K562 (cell line): ENCODE data around the gene CALCOCO2. TPM values are rescaled to one million over a fixed set of nuclear protein-coding genes. Genes with fewer than 3 reads are reported as not detected.

Experiments
- ASH1L ChIP-seq: fragments of 450-650 bp; IDR thresholded peaks from 2 replicates; pipeline ENCODE4 v1.6.1; 2018; ENCODE audit warnings: borderline replicate concordance, mild to moderate bottlenecking, low read depth; ENCODE audit not compliant: partially characterized antibody
- NCOA6 ChIP-seq: fragments of 450-650 bp; IDR thresholded peaks from 2 replicates; pipeline ENCODE4 v1.6.1; 2017; ENCODE audit warnings: mild to moderate bottlenecking
- PHF8 ChIP-seq: fragments of 200-600 bp; sonication (generic); IDR thresholded peaks from 2 replicates; pipeline ENCODE4 v1.6.1; 2012; ENCODE audit warnings: mixed run types, mild to moderate bottlenecking, inconsistent platforms, low read length, moderate library complexity, borderline replicate concordance
- RFX1 ChIP-seq: fragments of 450-650 bp; IDR thresholded peaks from 2 replicates; pipeline ENCODE4 v1.6.1; 2016; ENCODE audit warnings: mild to moderate bottlenecking, moderate library complexity
- ZBED1 ChIP-seq: IDR thresholded peaks from 2 replicates; pipeline ENCODE4 v1.6.1; 2014
- ZNF764 ChIP-seq: fragments of 250-450 bp; sonication (Bioruptor Pico); IDR thresholded peaks from 2 replicates; pipeline ENCODE4 v1.4.0; 2020; ENCODE audit warnings: low read depth, mild to moderate bottlenecking, moderate library complexity
- ZNF79 ChIP-seq: fragments of 250-450 bp; sonication (Bioruptor Pico); IDR thresholded peaks from 2 replicates; pipeline ENCODE4 v1.4.0; 2020; ENCODE audit warnings: low read depth, mild to moderate bottlenecking, moderate library complexity
- ZSCAN32 ChIP-seq: fragments of 450-650 bp; formaldehyde crosslinking; IDR thresholded peaks from 2 replicates; pipeline ENCODE4 v1.4.0; 2020; ENCODE audit warnings: mild to moderate bottlenecking, moderate library complexity
- polyA plus RNA-seq, 8 experiments: library from polyadenylated mRNA; depleted of rRNA in 4 of 8; stranded (reverse) in 5 of 8; unstranded in 3 of 8; fragments of >200 nt; fragmentation: Nextera tagmentation in 2 of 8; fragmentation: Illumina TruSeq in 1 of 8; extraction: Ambion mirVana in 2 of 8; extraction: Trizol in 1 of 8; gene quantifications; 2 replicates each; pipeline versions ENCODE4 v1.2.1 to v1.2.3, GENCODE V29; 2011 to 2014; ENCODE audit warnings: inconsistent platforms in 1 of 8, missing spikeins in 1 of 8
- total RNA-seq, 7 experiments: library from RNA; depleted of rRNA in 6 of 7; stranded (reverse); fragments of >200 nt in 6 of 7; fragmentation: Illumina TruSeq in 2 of 7; extraction: Trizol in 2 of 7; gene quantifications; 2 replicates each; pipeline versions ENCODE4 v1.2.1 to v1.2.3, GENCODE V29; 2011 to 2021; ENCODE audit warnings: low replicate concordance in 1 of 7
- TF ChIP-seq, protein P1 (sequence below): sonication (generic); formaldehyde crosslinking; IDR thresholded peaks from 2 replicates; pipeline ENCODE4 v1.8.0; 2022; ENCODE audit warnings: mild to moderate bottlenecking, missing genetic modification reagents, borderline replicate concordance
- TF ChIP-seq, protein P2 (sequence below): fragments of 450-650 bp; IDR thresholded peaks from 2 replicates; pipeline ENCODE4 v1.6.1; 2016; ENCODE audit warnings: low read depth
- TF ChIP-seq, protein P3 (sequence below): fragments of 450-650 bp; IDR thresholded peaks from 2 replicates; pipeline ENCODE4 v1.6.1; 2016; ENCODE audit warnings: antibody characterized with exemption
- TF ChIP-seq, protein P4 (sequence below): fragments of 450-650 bp; formaldehyde crosslinking; IDR thresholded peaks from 2 replicates; pipeline ENCODE4 v1.4.0; 2022; ENCODE audit warnings: missing genetic modification characterization

CALCOCO2 gene
- total and polyA plus RNA-seq, 9 of the 15 experiments (the other 6 are each of a cell fraction or from before 2014, with no cell fraction given), result 24.1 to 87.3 (median 67.5) TPM

DNA sequence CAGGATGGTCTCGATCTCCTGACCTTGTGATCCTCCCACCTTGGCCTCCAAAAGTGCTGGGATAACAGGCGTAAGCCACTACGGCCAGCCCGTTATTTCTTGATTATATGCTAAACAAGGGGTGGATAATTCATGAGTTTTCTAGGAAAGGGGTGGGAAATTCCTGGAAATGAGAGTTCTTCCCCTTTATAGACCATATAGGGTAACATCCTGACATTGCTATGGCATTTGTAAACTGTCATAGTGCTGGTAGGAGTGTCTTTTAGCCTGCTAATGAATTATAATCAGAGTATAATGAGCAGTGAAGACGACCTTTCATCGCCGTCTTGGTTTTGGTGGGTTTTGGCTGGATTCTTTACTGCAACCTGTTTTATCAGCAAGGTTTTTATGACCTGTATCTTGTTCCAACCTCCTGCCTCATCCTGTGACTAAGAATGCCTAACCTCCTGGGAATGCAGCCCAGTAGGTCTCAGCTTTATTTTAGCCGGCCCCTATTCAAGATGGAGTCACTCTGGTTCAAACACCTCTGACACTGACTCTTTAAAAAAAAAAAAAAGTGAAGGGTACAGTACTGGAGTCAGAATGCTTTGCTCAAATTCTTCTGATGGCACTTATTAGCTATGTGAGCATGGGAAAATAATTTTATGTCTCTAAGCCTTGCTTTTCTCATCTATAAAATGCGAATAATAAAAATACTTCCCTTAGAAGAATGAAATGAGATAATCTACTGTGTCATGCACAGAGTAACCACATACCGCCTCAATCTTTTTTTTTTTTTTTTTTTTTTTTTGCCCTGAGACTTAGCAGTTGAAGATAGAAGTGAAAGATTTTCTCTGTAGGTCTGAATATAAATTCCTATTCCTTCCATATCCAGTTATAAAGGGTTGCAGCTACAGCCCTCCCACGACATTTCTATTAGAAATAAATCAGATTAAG is 5.1 kb upstream of the CALCOCO2 start (continued):
- TF ChIP-seq, protein P1, sequence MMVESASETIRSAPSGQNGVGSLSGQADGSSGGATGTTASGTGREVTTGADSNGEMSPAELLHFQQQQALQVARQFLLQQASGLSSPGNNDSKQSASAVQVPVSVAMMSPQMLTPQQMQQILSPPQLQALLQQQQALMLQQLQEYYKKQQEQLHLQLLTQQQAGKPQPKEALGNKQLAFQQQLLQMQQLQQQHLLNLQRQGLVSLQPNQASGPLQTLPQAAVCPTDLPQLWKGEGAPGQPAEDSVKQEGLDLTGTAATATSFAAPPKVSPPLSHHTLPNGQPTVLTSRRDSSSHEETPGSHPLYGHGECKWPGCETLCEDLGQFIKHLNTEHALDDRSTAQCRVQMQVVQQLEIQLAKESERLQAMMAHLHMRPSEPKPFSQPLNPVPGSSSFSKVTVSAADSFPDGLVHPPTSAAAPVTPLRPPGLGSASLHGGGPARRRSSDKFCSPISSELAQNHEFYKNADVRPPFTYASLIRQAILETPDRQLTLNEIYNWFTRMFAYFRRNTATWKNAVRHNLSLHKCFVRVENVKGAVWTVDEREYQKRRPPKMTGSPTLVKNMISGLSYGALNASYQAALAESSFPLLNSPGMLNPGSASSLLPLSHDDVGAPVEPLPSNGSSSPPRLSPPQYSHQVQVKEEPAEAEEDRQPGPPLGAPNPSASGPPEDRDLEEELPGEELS (CRISPR knock-in tag), result no peak
- TF ChIP-seq ZNF79 (CRISPR knock-in tag) (peak; percentile 91), RFX1 (peak; percentile 50), ZBED1 (no peak), PHF8 (no peak), ZSCAN32 (CRISPR knock-in tag) (peak; percentile 83), ASH1L (no peak), ZNF764 (no peak), NCOA6 (no peak)
- TF ChIP-seq, protein P2, sequence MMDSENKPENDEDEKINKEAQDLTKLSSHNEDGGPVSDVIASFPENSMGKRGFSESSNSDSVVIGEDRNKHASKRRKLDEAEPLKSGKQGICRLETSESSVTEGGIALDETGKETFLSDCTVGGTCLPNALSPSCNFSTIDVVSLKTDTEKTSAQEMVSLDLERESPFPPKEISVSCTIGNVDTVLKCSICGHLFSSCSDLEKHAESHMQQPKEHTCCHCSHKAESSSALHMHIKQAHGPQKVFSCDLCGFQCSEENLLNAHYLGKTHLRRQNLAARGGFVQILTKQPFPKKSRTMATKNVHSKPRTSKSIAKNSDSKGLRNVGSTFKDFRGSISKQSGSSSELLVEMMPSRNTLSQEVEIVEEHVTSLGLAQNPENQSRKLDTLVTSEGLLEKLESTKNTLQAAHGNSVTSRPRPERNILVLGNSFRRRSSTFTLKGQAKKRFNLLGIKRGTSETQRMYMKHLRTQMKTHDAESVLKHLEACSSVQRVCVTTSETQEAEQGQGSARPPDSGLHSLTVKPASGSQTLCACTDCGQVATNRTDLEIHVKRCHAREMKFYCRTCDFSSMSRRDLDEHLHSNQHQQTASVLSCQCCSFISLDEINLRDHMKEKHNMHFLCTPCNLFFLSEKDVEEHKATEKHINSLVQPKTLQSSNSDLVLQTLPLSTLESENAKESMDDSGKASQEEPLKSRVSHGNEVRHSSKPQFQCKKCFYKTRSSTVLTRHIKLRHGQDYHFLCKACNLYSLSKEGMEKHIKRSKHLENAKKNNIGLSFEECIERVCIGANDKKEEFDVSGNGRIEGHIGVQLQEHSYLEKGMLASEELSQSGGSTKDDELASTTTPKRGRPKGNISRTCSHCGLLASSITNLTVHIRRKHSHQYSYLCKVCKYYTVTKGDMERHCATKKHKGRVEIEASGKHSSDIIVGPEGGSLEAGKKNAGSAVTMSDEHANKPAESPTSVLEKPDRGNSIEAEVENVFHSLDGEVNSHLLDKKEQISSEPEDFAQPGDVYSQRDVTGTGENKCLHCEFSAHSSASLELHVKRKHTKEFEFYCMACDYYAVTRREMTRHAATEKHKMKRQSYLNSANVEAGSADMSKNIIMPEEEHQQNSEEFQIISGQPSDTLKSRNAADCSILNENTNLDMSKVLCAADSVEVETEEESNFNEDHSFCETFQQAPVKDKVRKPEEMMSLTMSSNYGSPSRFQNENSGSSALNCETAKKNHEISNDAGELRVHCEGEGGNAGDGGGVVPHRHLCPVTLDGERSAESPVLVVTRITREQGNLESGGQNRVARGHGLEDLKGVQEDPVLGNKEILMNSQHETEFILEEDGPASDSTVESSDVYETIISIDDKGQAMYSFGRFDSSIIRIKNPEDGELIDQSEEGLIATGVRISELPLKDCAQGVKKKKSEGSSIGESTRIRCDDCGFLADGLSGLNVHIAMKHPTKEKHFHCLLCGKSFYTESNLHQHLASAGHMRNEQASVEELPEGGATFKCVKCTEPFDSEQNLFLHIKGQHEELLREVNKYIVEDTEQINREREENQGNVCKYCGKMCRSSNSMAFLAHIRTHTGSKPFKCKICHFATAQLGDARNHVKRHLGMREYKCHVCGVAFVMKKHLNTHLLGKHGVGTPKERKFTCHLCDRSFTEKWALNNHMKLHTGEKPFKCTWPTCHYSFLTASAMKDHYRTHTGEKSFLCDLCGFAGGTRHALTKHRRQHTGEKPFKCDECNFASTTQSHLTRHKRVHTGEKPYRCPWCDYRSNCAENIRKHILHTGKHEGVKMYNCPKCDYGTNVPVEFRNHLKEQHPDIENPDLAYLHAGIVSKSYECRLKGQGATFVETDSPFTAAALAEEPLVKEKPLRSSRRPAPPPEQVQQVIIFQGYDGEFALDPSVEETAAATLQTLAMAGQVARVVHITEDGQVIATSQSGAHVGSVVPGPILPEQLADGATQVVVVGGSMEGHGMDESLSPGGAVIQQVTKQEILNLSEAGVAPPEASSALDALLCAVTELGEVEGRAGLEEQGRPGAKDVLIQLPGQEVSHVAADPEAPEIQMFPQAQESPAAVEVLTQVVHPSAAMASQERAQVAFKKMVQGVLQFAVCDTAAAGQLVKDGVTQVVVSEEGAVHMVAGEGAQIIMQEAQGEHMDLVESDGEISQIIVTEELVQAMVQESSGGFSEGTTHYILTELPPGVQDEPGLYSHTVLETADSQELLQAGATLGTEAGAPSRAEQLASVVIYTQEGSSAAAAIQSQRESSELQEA, result no peak
- TF ChIP-seq, protein P3, sequence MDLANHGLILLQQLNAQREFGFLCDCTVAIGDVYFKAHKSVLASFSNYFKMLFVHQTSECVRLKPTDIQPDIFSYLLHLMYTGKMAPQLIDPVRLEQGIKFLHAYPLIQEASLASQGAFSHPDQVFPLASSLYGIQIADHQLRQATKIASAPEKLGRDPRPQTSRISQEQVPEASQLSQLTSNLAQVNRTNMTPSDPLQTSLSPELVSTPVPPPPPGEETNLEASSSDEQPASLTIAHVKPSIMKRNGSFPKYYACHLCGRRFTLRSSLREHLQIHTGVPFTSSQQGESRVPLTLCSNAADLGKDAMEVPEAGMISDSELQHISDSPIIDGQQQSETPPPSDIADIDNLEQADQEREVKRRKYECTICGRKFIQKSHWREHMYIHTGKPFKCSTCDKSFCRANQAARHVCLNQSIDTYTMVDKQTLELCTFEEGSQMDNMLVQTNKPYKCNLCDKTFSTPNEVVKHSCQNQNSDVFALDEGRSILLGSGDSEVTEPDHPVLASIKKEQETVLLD, result no peak
- TF ChIP-seq, protein P4, sequence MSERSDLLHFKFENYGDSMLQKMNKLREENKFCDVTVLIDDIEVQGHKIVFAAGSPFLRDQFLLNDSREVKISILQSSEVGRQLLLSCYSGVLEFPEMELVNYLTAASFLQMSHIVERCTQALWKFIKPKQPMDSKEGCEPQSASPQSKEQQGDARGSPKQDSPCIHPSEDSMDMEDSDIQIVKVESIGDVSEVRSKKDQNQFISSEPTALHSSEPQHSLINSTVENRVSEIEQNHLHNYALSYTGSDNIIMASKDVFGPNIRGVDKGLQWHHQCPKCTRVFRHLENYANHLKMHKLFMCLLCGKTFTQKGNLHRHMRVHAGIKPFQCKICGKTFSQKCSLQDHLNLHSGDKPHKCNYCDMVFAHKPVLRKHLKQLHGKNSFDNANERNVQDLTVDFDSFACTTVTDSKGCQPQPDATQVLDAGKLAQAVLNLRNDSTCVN (CRISPR knock-in tag), result peak; percentile 99
